IPS-15b (cell line): ENCODE results near the gene ADCY6.
"Not testable (repeated sequence)": the region's sequence is repeated elsewhere in the genome, so short reads cannot be mapped to it uniquely, and the experiment has no call there.

Experiments
- H3K27me3 ChIP-seq: one replicate; pipeline ENCODE4 v1.6.1; 2013; ENCODE audit warnings: low read length; ENCODE audit not compliant: control insufficient read depth, insufficient read depth
- H3K36me3 ChIP-seq: one replicate; pipeline ENCODE4 v1.6.1; 2013; ENCODE audit warnings: low read length; ENCODE audit not compliant: control insufficient read depth, insufficient read depth
- H3K4me1 ChIP-seq: one replicate; pipeline ENCODE4 v1.6.1; 2013; ENCODE audit warnings: mild to moderate bottlenecking, low read length; ENCODE audit not compliant: control insufficient read depth, insufficient read depth
- H3K4me3 ChIP-seq: one replicate; pipeline ENCODE4 v1.5.1; 2013; ENCODE audit warnings: low read depth, low read length
- H3K9ac ChIP-seq: one replicate; pipeline ENCODE4 v1.6.1; 2013; ENCODE audit warnings: low read depth, mild to moderate bottlenecking, low read length
- H3K9me3 ChIP-seq: one replicate; pipeline ENCODE4 v1.6.1; 2013; ENCODE audit warnings: mild to moderate bottlenecking, low read length; ENCODE audit not compliant: control insufficient read depth, insufficient read depth

The ADCY6 gene

DNA sequence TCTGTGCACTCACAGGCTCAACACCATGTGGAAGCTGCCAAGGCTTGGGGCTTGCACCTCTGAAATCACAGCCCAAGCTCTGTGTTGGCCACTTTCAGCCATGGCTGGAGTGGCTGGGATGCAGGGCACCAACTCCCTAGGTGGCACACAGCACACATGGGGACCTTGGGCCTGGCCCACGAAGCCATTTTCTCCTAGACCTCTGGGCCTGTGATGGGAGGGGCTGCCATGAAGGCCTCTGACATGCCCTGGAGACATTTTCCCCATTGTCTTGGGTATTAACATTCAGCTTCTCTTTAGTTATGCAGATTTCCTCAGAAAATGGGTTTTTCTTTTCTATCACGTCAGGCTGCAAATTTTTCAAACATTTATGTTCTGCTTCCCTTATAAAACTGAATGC is 68.7 kb downstream of the ADCY6 start:
- H3K9ac ChIP-seq, H3K4me1 ChIP-seq, H3K36me3 ChIP-seq, H3K4me3 ChIP-seq, H3K27me3 ChIP-seq, H3K9me3 ChIP-seq: not testable (repeated sequence)

DNA sequence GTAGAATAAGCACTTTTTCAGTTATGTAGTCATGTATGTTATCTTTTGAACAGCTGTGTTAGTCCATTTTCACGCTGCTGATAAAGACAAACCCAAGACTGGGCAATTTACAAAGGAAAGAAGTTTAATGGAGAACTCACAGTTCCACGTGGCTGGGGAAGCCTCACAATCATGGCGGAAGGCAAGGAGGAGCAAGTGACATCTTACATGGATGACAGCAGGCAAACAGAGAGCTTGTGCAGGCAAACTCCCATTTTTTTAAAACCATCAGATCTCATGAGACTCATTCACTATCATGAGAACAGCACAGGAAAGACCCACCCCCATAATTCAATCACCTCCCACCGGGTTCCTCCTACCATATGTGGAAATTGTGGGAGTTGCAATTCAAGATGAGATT is 69.9 kb downstream of the ADCY6 start:
- H3K9ac ChIP-seq, H3K4me1 ChIP-seq, H3K36me3 ChIP-seq, H3K4me3 ChIP-seq, H3K9me3 ChIP-seq, H3K27me3 ChIP-seq: not testable (repeated sequence)

DNA sequence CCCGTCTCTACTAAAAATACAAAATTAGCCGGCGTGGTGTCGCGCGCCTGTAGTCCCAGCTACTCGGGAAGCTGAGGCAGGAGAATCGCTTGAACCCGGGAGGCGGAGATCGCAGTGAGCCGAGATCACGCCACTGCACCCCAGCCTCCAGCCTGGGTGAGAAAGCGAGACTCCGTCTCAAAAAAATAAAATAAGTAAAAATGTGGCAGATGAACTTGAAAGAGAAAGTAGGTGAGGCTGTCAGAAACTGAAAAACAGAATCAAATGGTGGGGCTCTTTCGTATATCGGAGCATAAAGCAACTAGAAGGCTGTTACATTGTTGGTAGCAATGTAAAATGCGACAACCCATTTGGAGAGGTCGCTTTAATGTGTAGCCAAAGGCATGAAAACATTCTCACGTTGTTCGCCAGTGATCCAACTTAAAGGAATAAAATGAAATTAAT is 71.6 kb downstream of the ADCY6 start:
- Histone ChIP-seq H3K9ac (peak overlapping the region; percentile 70), H3K9me3 (no peaks in the 10 kb centered on the region), H3K36me3 (peaks cover 6% of the 10 kb centered on the region), H3K4me3 (peak overlapping the region; percentile 100), H3K27me3 (no peaks in the 10 kb centered on the region), H3K4me1 (peaks cover 9% of the 10 kb centered on the region)

DNA sequence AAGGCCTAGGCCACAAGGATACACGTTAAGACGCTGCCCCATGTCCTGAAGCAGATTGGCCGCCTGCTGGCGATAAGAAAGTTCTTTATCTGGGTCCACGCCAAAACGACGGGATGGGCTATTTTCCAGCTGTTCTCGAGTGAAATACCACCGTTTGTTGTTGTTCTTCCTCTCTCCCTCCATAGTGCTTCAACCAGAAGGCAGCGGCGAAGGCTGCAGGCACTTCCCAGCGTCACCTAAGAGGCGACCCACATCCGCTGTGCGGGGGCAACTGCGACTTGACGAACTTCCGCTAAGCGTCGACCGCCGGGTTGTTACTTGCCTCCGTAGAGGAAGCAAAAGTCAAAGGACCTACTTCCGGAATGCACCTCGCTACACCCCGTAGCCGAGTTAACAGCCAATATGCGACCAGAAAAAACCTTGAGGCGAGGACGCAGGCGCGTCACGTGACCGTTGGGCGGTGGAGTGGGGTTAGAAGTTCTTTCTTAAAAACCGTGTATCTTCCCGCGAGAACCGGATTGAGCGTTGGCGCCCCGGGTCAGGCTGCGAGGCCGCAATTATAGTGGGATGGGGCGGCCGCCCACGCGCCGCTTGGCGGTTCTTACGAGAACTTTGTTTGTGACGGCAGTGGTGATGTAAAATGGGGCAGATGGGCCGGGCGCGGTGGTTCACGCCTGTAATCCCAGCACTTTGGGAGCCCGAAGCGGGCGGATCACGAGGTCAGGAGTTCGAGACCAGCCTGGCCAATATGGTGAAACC is 72.2 kb downstream of the ADCY6 start, which contains the start of gene CCNT1:
Gene CCNT1, minus strand, starts transcription at position 215 of the 759 bp plus-strand sequence. Its CDS starts 32 bp downstream, at position 183.
- no peaks in the 10 kb centered on the region for H3K27me3 ChIP-seq
- H3K9me3 ChIP-seq, result no peaks in the 10 kb centered on the region
- H3K4me3 ChIP-seq, result peak within 1 kb of the TSS; percentile 100
- peak within 1 kb of the TSS; percentile 97 for H3K9ac ChIP-seq
- H3K36me3 ChIP-seq, result peaks cover 6% of the 10 kb centered on the region
- H3K4me1 ChIP-seq, result peaks cover 9% of the 10 kb centered on the region
